K562 (cell line): ENCODE results near the gene CARM1.
A peak's percentile ranks its signal among the peaks of the same experiment; 100 is the strongest.

Source experiments
- EP300 ChIP-seq: IDR thresholded peaks from 2 replicates; pipeline ENCODE4 v1.6.1; 2012; ENCODE audit warnings: low read length, improper control_type of control experiment
- EZH2 ChIP-seq: IDR thresholded peaks from 2 replicates; pipeline ENCODE4 v1.6.1; 2012; ENCODE audit warnings: low read depth, mild to moderate bottlenecking, inconsistent platforms, low read length, borderline replicate concordance
- GABPA ChIP-seq: fragments of 200-800 bp; sonication (Bioruptor generic); conservative IDR thresholded peaks from 2 replicates; pipeline ENCODE4 v1.6.1; 2016; ENCODE audit warnings: low read depth, missing genetic modification characterization, missing compliant biosample characterization
- HDAC6 ChIP-seq: IDR thresholded peaks from 2 replicates; pipeline ENCODE4 v1.6.1; 2012; ENCODE audit warnings: low read depth, mild to moderate bottlenecking, control low read depth, inconsistent platforms, low read length, moderate library complexity
- HNRNPH1 ChIP-seq: fragments of 200-400 bp; formaldehyde crosslinking; optimal IDR thresholded peaks from 2 replicates; pipeline ENCODE3; 2017; ENCODE audit warnings: low read depth, mild to moderate bottlenecking, low read length, moderate library complexity
- NR3C1 ChIP-seq: sonication (generic); formaldehyde crosslinking; IDR thresholded peaks from 2 replicates; pipeline ENCODE4 v1.8.1; 2022; ENCODE audit warnings: missing genetic modification reagents
- SREBF2 ChIP-seq: sonication (generic); formaldehyde crosslinking; IDR thresholded peaks from 2 replicates; pipeline ENCODE4 v1.4.0; 2020; ENCODE audit warnings: mild to moderate bottlenecking, missing genetic modification reagents
- U2AF2 ChIP-seq: fragments of 200-400 bp; formaldehyde crosslinking; optimal IDR thresholded peaks from 2 replicates; pipeline ENCODE3; 2017; ENCODE audit warnings: low read depth, mild to moderate bottlenecking, low read length
- ZNF121 ChIP-seq: sonication (generic); formaldehyde crosslinking; conservative IDR thresholded peaks from 2 replicates; pipeline ENCODE4 v1.8.0; 2022; ENCODE audit warnings: missing genetic modification reagents
- ZNF133 ChIP-seq: fragments of 250-450 bp; sonication (Bioruptor Pico); IDR thresholded peaks from 2 replicates; pipeline ENCODE4 v1.4.0; 2020; ENCODE audit warnings: mild to moderate bottlenecking
- TF ChIP-seq, protein P1 (sequence below): sonication (generic); formaldehyde crosslinking; IDR thresholded peaks from 2 replicates; pipeline ENCODE4 v1.5.0; 2020; ENCODE audit warnings: missing genetic modification reagents
- TF ChIP-seq, protein P2 (sequence below): fragments of 450-650 bp; IDR thresholded peaks from 2 replicates; pipeline ENCODE4 v1.6.1; 2017; ENCODE audit warnings: mild to moderate bottlenecking, moderate library complexity
- TF ChIP-seq, protein P3 (sequence below): sonication (generic); formaldehyde crosslinking; IDR thresholded peaks from 2 replicates; pipeline ENCODE4 v1.9.0; 2022; ENCODE audit warnings: mild to moderate bottlenecking, missing genetic modification reagents

DNA sequence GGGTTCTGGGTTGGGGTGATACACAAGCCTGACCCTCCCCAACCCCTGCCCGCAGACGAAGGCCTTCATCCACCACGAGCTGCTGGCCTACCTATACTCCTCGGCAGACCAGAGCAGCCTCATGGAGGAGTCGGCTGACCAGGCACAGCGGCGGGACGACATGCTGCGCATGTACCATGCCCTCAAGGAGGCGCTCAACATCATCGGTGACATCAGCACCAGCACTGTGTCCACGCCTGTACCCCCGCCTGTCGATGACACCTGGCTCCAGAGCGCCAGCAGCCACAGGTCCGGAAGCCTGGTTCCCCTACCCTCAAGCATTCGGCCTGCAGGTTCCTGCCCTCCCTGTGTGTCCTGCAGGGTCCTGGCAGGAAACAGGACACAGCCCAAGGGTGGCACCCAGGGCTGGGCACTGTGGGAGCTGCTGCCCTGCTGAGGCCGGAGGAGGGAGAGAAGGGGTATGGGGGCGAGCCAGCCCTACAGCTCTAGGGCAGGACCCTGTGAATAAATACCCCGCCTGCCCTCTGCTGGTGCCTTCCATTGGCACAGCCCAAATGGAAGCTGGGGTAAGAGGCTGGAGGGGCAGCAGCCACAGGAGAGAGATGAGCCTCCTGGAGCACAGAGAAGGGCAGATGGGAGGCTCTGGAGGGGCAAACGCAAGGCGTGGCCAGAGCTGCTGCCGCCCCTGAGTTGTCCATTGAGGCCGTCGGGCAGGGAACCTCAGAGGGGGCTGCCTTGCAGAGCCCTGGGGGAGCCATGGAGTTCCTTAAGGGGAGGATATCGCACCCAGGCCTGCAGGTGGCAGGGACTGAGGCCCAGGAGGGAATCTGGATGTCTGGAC lies 42.2 kb upstream of the CARM1 start:
- TF ChIP-seq, protein P1, sequence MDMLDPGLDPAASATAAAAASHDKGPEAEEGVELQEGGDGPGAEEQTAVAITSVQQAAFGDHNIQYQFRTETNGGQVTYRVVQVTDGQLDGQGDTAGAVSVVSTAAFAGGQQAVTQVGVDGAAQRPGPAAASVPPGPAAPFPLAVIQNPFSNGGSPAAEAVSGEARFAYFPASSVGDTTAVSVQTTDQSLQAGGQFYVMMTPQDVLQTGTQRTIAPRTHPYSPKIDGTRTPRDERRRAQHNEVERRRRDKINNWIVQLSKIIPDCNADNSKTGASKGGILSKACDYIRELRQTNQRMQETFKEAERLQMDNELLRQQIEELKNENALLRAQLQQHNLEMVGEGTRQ (CRISPR knock-in tag), result no peak
- TF ChIP-seq, protein P2, sequence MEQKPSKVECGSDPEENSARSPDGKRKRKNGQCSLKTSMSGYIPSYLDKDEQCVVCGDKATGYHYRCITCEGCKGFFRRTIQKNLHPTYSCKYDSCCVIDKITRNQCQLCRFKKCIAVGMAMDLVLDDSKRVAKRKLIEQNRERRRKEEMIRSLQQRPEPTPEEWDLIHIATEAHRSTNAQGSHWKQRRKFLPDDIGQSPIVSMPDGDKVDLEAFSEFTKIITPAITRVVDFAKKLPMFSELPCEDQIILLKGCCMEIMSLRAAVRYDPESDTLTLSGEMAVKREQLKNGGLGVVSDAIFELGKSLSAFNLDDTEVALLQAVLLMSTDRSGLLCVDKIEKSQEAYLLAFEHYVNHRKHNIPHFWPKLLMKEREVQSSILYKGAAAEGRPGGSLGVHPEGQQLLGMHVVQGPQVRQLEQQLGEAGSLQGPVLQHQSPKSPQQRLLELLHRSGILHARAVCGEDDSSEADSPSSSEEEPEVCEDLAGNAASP, result no peak
- no peak for TF ChIP-seq HDAC6
- no peak for TF ChIP-seq NR3C1
- no peak for TF ChIP-seq ZNF121 (CRISPR knock-in tag)
- TF ChIP-seq HNRNPH1, result no peak
- TF ChIP-seq ZNF133, result no peak
- TF ChIP-seq EZH2, result no peak
- TF ChIP-seq EP300, result no peak
- no peak for TF ChIP-seq SREBF2 (CRISPR knock-in tag)
- TF ChIP-seq, protein P3, sequence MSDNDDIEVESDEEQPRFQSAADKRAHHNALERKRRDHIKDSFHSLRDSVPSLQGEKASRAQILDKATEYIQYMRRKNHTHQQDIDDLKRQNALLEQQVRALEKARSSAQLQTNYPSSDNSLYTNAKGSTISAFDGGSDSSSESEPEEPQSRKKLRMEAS, result peak; percentile 74
- no peak for TF ChIP-seq U2AF2
- TF ChIP-seq GABPA (tag), result no peak
